GM21423 (cell line): ENCODE measurements around the gene PLCZ1.
"Not testable (repeated sequence)": the region's sequence is repeated elsewhere in the genome, so short reads cannot be mapped to it uniquely, and the experiment has no call there.

Experiments
- ATAC-seq: cut with Tn5 transposase; IDR thresholded peaks from one replicate; pipeline ENCODE4 v1.9.1; 2021; ENCODE audit warnings: mild to moderate bottlenecking, moderate library complexity; ENCODE audit not compliant: unreplicated experiment

The PLCZ1 gene

DNA sequence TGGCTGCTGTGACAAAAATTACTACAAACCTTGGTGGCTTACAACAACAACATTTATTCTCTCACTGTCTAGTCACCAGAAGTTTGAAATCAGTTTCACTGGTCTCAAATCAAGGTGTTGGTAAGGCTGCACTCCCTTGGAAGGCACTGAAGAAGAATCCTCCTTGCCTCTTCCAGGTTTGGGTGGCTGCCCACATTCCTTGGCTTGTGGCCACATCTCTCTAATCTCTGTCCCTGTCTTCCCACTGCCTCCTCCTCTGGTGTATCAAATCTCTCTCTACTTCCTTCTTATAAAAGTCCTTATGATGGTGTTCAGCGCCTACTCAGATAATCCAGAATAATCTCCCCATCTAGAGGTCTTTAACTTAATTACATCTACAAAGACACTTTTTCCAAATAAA lies 31.0 kb downstream of the PLCZ1 start:
- no peak for ATAC-seq

DNA sequence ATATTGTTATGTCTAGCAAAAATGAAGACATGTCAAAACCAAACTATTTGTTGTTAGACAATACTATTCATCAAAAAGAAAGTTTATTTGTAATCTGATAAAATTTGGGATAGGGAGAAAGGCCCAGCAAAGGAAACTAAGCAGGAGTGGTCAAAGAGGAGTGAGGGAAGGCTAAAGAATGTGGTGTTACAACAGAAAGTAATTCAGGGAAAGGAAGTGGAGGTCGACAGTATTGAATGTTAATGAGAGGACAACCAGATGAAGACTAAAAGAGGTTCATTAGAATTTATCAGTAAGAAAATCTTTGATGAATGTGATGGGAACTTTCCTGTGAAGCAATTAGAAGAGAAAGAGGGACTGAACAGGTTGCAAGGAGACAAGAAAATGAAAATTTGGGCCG lies 33.9 kb downstream of the PLCZ1 start:
- no peak for ATAC-seq

DNA sequence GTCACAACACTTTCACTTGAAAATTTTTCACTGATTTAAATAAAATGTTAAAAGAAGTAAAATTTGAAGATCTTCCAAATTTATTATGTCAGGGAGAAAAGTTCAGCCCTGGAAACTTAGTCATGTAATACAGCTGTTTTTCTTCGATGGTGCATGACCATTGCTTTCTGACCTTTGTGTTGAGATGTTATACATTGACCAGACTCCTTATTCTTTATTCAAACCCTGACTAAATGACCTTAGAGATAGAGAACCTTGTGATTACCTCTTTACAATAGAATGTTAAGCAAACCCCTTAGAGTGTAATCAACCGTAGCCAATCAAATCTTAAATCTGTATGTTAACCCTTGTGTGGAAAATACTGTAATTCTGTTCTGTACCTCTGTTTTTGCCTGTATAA lies 34.5 kb downstream of the PLCZ1 start:
- no peak for ATAC-seq

DNA sequence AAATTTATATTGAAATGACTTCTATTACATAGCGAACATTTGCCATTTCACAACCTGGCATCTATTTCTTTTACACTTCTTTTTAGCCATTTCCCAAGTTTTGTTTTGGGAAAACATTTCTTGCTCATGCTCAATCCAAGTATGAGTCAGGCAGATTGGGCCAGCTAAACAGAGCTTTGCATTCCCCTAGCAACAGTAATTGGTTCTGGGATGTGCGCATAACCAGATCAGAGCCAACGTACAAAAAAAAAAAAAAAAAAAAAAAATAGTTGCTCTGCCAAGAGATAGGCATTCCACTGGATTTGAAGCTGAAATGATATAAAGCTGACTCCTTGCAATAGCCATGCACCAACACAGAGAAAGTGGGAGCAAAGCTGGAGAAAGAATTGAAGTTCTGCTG lies 37.5 kb downstream of the PLCZ1 start:
- no peak for ATAC-seq

DNA sequence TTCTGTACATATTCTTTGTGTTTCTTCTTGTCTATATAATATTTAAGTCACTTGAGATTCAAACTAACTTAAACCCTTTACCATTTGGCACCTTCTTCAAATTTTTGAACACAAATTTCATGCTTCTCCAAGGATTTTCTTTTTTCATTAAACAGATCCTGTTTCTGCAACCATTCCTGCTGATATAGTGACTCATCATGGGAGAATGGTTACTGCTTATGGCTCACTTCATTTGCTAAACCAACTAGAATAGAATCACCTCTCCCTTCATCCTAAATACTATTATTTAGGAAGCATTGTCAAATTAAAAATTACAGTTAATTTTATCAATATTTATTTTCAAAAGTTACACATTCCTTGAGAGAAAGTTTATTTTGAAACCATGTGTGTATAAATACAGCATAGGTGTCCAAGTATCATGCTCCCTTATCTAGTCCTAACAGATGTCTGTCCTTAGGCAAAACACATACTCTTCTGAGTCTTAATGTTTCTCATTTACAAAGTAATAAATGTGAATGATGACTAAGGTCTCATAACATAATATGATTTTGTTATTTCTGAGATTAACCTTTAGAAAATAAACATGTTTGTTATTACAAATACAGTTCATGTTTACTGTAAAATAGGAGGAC lies 40.7 kb downstream of the PLCZ1 start:
- ATAC-seq, result no peak

DNA sequence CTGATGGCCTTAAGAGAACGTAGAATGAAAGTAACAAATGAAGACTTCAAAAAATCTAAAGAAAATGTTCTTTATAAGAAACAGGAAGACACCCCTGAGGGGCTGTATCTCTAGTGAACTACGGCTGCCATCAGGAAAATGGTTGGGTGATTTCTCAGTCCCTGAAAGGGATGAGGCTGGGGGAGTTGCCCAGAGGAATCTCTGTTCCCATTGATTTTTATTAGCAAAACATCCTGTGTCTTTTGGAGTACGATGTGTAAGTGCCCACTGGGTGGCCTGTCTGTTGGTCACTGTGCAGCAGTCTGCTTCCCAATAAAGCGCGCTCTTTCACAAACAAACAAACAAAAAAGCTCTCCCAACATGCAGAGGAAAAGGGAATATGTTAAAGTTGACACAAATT lies 43.8 kb downstream of the PLCZ1 start:
- ATAC-seq, result not testable (repeated sequence)

DNA sequence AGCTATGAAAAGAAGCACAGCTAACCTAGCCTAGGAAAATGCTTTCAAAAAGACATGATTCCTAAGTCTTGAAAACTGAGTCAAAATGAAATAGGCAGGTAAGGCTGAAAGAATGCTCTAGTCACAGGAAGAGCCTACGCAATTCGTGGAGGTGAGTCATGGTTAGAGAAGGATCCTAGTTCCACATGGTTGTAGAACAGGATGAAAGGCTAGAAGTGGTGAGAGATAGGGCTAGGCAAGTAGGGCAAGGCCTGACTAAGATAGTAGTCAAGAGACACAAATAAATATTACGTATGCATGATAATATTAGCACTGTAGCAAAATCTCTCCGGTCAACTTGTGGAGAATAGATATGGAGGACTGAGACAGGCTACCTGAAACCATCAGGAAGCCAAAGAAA lies 47.2 kb downstream of the PLCZ1 start:
- ATAC-seq, result no peak

DNA sequence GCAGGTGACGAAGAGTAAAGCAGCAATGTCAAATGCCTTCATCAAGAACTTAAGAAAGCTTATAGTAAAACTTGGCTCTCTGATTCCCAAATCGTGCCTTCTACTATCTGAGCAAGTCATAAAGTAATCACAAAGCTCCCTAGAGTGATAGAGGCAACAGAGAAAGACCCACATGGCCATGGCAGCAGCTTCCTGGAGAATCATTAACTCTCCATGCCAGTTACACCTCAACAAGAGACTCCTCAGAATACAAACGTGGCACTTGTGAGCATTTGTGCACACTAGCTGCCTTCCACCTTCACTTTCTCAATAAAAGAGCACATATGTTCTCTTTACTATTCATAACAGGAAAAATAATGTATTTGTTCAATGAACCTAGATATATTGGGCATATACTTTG lies 48.0 kb downstream of the PLCZ1 start:
- ATAC-seq, result no peak

DNA sequence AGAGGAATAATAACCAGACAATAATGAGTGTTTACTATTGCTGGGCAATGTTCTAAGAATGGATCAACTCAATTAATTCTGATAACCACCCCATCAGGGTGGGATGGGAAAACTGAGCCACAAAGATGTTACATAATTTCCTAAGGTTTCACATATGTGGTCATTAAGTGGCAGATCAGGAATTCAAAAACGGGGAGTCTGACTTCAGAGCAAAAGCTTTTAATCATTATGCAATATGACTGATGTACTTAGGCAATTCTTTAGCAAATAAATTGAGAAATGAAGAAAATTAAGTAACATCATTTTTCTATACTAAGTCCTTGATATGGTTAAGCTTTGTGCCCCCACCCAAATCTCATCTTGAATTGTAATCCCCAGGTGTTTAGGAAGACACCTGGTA lies 53.4 kb downstream of the PLCZ1 start:
- ATAC-seq, result no peak

DNA sequence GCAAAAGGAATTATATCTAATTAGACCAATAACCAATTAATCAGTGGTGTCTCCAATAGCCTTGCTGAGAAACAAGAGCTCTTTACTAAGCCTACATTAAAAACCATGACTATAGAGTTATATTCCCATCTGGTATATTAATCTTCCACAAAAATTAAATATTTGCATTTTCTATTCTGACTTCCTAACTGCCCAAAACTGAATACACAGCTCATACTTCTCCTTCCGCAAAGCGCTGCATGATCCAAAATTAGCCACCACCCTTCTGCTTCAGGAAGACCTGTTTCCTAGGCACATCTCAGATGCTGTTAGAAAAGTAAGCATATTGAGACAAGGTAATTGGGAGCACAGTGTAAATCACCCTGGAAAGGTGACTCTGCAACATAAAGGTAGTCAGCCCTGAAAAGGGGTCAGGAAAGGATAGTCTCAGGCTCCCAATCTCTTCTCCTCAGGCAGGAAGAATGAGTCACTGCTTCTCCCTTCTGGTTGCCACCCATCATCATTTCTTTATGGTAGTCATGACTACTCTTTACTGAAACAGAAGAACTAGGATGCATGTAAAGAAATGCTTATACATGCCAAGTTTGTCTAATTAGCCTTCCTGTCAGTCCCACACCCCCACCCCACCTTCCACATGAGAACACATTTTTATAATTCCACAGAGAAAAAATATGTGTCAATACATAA lies 54.3 kb downstream of the PLCZ1 start:
- ATAC-seq, result no peak

DNA sequence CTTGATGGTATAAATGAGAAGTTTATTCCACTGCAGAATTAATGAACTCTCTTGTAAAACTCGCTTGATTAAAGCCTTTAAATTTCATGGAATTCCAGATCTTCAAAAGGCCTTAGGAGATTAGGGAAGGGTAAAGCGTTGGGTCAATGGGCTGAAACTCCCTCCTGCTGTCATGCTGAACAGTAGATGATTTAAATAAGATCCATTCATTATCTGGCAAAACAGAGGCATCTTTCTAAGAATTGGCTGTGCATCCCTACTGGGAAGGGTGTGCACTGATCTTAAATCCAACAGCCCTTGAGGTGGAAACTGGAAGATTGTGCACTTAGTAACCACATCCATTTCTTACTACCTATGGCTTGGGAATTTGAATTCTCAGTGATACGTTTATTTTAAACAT lies 56.0 kb downstream of the PLCZ1 start:
- no peak for ATAC-seq

DNA sequence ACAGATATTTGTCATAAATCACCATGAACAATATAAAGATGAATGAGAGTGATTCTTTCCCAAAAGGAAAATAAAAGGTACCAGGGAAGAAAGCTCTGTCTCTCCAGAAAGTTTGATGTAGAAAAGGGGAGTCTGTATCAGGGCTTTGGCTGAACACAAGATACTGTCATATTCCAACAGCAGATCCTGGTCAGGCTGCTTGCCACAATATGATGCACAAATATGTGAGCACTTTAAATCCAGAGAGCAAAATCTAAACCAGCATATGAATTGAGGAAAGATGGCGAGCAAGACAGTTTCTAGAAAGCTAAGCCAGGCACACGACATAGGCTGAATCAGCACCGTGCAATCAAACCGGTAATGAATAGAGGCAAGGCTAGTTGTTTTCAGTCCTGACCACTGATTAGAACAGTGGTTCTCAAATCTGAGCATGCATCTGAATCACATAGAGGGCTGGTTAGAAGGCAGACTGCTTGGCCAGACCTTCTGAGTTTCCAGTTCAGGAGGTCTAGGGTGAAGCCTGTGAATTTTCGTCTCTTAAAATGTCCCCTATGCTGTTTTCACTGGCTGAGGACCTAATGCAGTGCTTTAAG lies 60.7 kb downstream of the PLCZ1 start:
- ATAC-seq, result no peak

DNA sequence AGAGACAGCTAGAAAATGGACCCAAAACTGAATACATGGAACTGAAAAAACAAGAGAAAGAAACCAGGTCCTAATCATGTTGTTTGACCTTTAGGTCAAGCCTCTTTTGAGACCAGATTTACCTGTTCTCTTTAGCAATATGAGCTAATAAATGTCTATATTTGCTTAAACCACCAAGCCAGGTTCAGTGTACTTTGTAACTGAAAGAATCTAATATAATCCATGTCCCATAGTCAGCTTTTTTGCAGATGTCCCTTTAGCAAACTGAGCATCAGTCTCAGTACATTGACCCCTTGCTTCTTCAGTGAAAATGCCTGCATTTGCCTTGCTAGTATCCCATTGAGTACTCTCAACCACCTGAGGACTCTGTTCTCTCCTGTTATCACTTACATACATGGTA lies 61.7 kb downstream of the PLCZ1 start:
- no peak for ATAC-seq

DNA sequence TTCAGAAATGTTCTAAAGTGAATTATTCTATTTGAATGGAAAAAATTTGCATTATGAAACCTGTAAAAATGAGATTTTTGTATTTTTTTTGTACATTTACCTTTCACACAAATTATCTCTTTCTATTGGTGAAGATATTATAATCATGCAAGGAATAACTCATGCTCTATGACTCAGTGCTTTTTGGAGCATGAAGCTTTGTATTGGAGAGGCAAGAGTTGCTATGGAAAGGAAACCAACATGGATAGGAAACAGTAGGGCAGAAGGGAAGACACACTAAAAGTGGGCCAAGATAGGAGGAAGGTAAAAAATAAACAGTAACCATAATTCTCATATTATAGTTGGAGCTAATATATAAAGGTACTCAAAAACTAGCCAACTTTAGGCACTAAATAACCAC lies 79.0 kb downstream of the PLCZ1 start:
- no peak for ATAC-seq

DNA sequence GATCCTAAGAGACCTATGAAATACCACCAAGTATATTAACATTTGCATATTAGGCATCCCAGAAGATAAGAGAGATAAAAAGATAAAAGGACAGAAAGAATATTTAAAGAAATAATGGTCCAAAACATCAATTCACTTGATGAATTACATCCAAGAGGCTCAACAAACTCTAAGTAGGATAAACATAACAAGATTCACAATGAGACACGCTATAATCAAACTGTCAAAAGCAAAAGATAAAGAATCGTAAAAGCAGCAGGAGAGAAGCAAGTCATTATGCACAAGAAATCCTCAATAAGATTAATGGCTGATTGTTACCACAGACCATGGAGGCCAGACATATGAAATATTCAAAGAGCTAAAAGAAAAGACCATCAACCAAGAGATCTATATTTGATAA lies 79.6 kb downstream of the PLCZ1 start:
- ATAC-seq, result no peak

DNA sequence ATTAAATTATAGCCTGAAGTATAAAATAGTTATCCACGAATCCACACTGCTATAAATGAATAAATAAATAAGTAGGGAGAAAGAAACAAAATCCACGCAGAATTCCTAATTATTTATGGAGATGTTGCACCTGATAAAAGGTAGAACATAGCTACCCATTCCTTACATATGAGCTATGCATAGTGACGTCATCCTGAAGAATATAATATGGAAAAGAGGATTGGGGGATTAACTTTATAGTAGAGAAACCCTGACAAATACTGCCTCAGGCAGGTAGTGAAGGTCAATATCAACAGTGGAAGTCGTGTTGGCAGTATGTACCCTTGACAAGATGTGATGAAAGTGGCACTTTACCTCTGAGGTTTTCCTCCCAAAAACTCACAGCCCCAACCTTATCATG lies 82.5 kb downstream of the PLCZ1 start:
- ATAC-seq, result no peak

DNA sequence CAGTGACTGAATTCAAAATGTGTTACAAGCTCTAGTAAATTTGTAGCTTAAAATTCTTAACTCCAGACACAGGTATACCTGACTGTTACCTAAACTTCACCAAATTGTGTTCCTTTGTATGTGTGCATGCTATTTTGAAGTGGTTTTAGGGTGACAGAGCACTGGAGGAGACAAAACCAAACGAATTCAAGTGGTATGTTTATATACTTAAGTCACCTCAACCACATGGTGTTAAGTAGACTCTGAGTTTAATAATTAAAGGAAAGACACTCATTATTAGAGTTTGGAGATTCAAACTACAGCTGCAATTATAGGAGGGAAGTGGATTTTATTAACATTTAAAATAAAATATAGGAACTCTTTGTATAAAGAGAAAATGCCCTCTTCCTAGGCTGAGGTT lies 84.3 kb downstream of the PLCZ1 start:
- ATAC-seq, result no peak

DNA sequence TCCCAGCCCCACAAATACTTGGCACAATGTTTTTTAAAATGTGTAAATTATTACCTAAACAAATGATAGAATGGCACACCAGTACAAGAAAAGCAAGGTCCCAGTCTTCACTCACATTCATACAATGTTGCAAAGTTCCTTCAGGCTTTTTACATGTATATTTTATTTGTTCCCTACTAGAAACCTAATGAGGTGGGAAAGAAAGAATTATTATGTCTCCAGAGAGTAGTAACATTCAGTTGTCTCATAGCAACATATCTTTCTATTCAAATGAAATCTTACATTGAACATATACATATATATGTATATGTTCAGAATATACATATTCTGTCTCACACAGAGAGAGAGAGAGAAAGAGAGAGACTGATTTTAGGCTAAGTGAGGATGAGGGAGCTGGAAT lies 85.2 kb downstream of the PLCZ1 start:
- no peak for ATAC-seq

DNA sequence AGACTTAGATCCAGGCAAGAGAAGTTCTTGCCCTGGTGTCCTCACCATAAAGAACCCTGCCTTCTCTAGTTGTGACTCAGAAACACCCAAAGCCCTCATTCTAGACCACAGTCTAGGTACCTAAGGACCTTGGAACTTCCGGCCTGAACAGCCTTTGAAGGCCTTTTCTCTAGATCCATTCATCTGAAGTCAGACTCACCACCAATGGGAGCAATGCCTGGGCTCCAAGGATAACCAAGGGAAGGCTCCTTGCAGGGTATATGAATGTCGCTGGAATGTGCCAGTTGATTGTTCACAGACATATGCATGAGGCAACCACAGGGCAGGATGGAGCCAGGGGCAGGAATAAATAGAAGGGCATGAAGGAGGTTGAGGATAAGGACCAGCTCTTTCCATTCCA lies 86.3 kb downstream of the PLCZ1 start:
- no peak for ATAC-seq

DNA sequence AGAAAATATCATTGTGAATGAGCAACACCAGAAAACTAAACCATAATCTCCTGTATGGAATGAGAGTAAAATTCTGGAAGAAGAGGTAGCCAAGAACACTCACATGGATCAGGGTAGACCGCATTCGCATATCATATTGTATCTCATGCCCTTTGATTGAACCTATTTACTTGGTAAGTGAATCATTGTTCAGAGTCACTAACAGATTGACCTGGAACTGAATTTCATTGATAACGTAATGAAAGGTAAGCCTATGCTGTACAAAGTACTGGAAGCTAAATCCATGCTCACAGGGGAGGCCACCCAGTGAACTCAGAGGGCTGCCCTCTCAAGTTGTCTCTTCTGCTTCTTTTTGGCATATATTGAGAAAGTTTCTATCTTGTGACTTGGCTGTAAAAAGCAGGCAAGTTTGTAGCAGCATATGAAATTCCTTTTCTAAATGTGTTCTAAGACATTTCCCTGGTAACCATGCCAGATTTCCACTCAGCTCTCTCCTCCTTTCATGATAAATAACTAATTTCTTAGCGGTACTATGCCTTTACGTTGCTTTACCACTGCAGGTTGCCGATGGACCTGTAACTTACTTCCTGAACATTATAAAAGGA lies 91.4 kb downstream of the PLCZ1 start:
- ATAC-seq, result no peak

DNA sequence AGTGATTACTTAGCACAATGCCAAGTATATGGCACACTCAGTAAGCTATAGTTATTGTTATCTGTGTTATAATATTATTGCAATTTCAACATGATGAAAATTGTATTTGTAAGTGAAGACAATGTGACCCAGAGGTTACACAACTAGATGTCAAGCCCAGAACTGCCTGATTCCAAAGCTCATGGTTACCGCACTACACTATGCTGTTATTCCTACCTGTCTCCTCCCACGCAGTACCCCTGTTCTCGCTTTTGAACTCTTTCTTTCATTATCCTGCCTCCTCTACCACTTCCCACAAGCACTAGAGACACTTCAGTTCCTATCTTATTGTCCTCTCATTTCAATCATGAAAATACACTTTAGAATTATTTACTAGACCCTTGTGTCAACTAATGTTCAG lies 93.2 kb downstream of the PLCZ1 start:
- ATAC-seq, result no peak

DNA sequence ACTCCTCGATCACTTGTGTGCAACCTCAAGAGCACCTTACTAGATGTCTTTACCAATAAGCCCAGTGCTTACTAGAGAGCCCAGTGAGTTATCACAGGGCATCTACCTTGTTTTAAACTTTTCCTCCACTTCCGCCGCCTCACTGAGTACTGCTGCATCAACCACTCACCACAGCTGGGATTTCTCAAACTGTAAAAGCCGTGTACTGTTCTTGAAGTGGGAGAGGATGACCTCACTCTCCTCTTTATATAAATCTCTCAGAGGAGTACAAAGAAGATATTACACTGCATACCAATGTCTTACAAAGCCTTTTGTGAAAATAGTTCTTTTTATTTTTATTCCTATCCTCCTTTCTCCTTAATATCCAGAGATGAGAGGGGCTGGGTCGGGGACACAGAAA lies 94.1 kb downstream of the PLCZ1 start:
- ATAC-seq, result no peak
